IMR-90 (cell line): ENCODE results near the gene BTBD9. TPM values are rescaled to one million over a fixed set of nuclear protein-coding genes. Genes with fewer than 3 reads are reported as not detected.

Experiments used
- ATAC-seq: fragments of 200-7000 bp; cut with Tn5 transposase; 2 replicates; pipeline ENCODE4 v1.9.1; 2020; ENCODE audit warnings: low read depth, mild to moderate bottlenecking, moderate library complexity
- BruUV-seq: library from RNA; stranded (reverse); fragments of 400-500 nt; replicated peaks from 2 replicates; lab custom pipeline; 2021; lab: Mats Ljungman, UMichigan
- CTCF ChIA-PET: fragments of 300-600 bp; formaldehyde crosslinking; extraction: SDS; loops from one replicate; lab custom pipeline; 2021; ENCODE audit warnings: antibody characterized with exemption; lab: Yijun Ruan, JAX
- POLR2A ChIA-PET: fragments of 300-600 bp; sonication (Branson Sonifier 250); formaldehyde crosslinking; loops from one replicate; lab custom pipeline; 2022; ENCODE audit warnings: antibody characterized with exemption; ENCODE audit not compliant: unreplicated experiment; lab: Charles Lee
- DNase-seq: peaks from one replicate; pipeline ENCODE4 v3.0.0; 2013
- H2AFZ ChIP-seq: replicated peaks from 2 replicates; pipeline ENCODE3; 2013; ENCODE audit warnings: low read length, mild to moderate bottlenecking; ENCODE audit not compliant: poor library complexity
- H2AK5ac ChIP-seq: 2 replicates; pipeline ENCODE4 v1.6.1; 2013; ENCODE audit warnings: low read depth, low read length, inconsistent platforms
- H2AK9ac ChIP-seq: replicated peaks from 2 replicates; pipeline ENCODE3; 2013; ENCODE audit warnings: mild to moderate bottlenecking, low read depth, low read length, moderate library complexity; ENCODE audit not compliant: poor library complexity
- H2BK120ac ChIP-seq: 2 replicates; pipeline ENCODE4 v1.6.1; 2013; ENCODE audit warnings: low read depth, low read length, inconsistent platforms
- H2BK15ac ChIP-seq: 3 replicates; pipeline ENCODE4 v1.6.1; 2013; ENCODE audit warnings: low read depth, low read length, inconsistent platforms
- H2BK20ac ChIP-seq: 2 replicates; pipeline ENCODE4 v1.6.1; 2013; ENCODE audit warnings: low read depth, mild to moderate bottlenecking, inconsistent platforms, low read length, moderate library complexity
- H2BK5ac ChIP-seq: 2 replicates; pipeline ENCODE4 v1.6.1; 2013; ENCODE audit warnings: mild to moderate bottlenecking, low read depth, low read length, inconsistent platforms; ENCODE audit not compliant: poor library complexity, severe bottlenecking
- H3K14ac ChIP-seq: replicated peaks from 2 replicates; pipeline ENCODE4 v1.6.1; 2013; ENCODE audit warnings: low read depth, low read length, inconsistent platforms
- H3K18ac ChIP-seq: 2 replicates; pipeline ENCODE4 v1.6.1; 2013; ENCODE audit warnings: low read depth, low read length, control low read depth
- H3K23ac ChIP-seq: 2 replicates; pipeline ENCODE4 v1.6.1; 2013; ENCODE audit warnings: low read depth, low read length, inconsistent platforms
- H3K27ac ChIP-seq: 2 replicates; pipeline ENCODE4 v1.5.1; 2013; ENCODE audit warnings: mild to moderate bottlenecking, control low read depth, low read length; ENCODE audit not compliant: insufficient read depth
- H3K27me3 ChIP-seq: 2 replicates; pipeline ENCODE4 v1.6.1; 2013; ENCODE audit warnings: low read length; ENCODE audit not compliant: control insufficient read depth, insufficient read depth
- H3K36me3 ChIP-seq: 2 replicates; pipeline ENCODE4 v1.6.1; 2013; ENCODE audit warnings: low read length, mixed read lengths; ENCODE audit not compliant: control insufficient read depth, insufficient read depth
- H3K4ac ChIP-seq: 2 replicates; pipeline ENCODE4 v1.6.1; 2013; ENCODE audit warnings: low read depth, low read length, inconsistent platforms
- H3K4me1 ChIP-seq: 2 replicates; pipeline ENCODE4 v1.6.1; 2013; ENCODE audit warnings: low read length, mixed read lengths; ENCODE audit not compliant: control insufficient read depth, insufficient read depth
- H3K4me2 ChIP-seq: 2 replicates; pipeline ENCODE4 v1.6.1; 2013; ENCODE audit warnings: low read depth, mild to moderate bottlenecking, control low read depth, low read length, moderate library complexity
- H3K4me3 ChIP-seq: 2 replicates; pipeline ENCODE4 v1.5.1; 2013; ENCODE audit warnings: low read depth, mild to moderate bottlenecking, control low read depth, low read length, moderate library complexity; ENCODE audit not compliant: insufficient read depth
- H3K56ac ChIP-seq: 2 replicates; pipeline ENCODE4 v1.6.1; 2013; ENCODE audit warnings: low read length, inconsistent platforms; ENCODE audit not compliant: insufficient read depth; ENCODE audit errors: extremely low read depth
- H3K79me1 ChIP-seq, 2 experiments: 2 replicates each; pipeline ENCODE4 v1.6.1; 2013; ENCODE audit warnings: low read length in 2 of 2, inconsistent platforms in 1 of 2, low read depth in 1 of 2
- H3K9ac ChIP-seq: 2 replicates; pipeline ENCODE4 v1.6.1; 2013; ENCODE audit warnings: low read depth, low read length, control low read depth
- H3K9me1 ChIP-seq: 2 replicates; pipeline ENCODE4 v1.6.1; 2013; ENCODE audit warnings: low read length, inconsistent platforms; ENCODE audit not compliant: insufficient read depth
- H3K9me3 ChIP-seq: 2 replicates; pipeline ENCODE4 v1.6.1; 2013; ENCODE audit warnings: low read length; ENCODE audit not compliant: control insufficient read depth, insufficient read depth
- H4K20me1 ChIP-seq: 2 replicates; pipeline ENCODE4 v1.6.1; 2013; ENCODE audit warnings: low read length, inconsistent platforms; ENCODE audit not compliant: insufficient read depth
- H4K5ac ChIP-seq: 2 replicates; pipeline ENCODE4 v1.6.1; 2013; ENCODE audit warnings: mild to moderate bottlenecking, low read depth, low read length, control low read depth
- H4K8ac ChIP-seq, 2 experiments: 2 replicates each; pipeline ENCODE4 v1.6.1; 2013; ENCODE audit warnings: low read depth in 2 of 2, low read length in 2 of 2, control low read depth in 1 of 2, inconsistent platforms in 1 of 2
- H4K91ac ChIP-seq: 2 replicates; pipeline ENCODE4 v1.6.1; 2013; ENCODE audit warnings: low read depth, low read length, inconsistent platforms; ENCODE audit not compliant: insufficient read depth
- BHLHE40 ChIP-seq: fragments of 150-350 bp; IDR thresholded peaks from 2 replicates; pipeline ENCODE4 v1.6.1; 2016; ENCODE audit warnings: mild to moderate bottlenecking, low read depth, low read length
- WGBS, 2 experiments: methylation state at CpG; one replicate each; pipeline versions ENCODE4 v1.1.5 to v1.1.7; 2013; ENCODE audit warnings: missing lambda C conversion rate in 2 of 2; ENCODE audit not compliant: insufficient read length in 1 of 2; ENCODE audit errors: extremely low coverage in 2 of 2; 5-methylcytosine and 5-hydroxymethylcytosine counted together
- dilution Hi-C: fragments of 300-500 bp; cut with HindIII; formaldehyde crosslinking; loops from one replicate; pipeline ENCODE4 v1.14.3; 2018; ENCODE audit warnings: low sequenced_read_pairs; ENCODE audit not compliant: unreplicated experiment
- in situ Hi-C: fragments of 300-500 bp; cut with MboI; formaldehyde crosslinking; loops from 3 replicates; pipeline ENCODE4 v1.14.3; 2019; ENCODE audit warnings: low sequenced_read_pairs, inconsistent platforms, mixed read lengths
- intact Hi-C: fragments of 100-400 bp; cut with micrococcal nuclease; formaldehyde crosslinking; loops from 2 replicates; pipeline ENCODE4 v1.10.0; 2022
- polyA plus RNA-seq, 3 experiments: library from polyadenylated mRNA; depleted of rRNA; stranded (reverse); fragments of >200 nt; gene quantifications; 2 replicates each; pipeline ENCODE4 v1.2.3, GENCODE V29; 2012; ENCODE audit warnings: low replicate concordance in 1 of 3
- total RNA-seq: library from RNA; depleted of rRNA; stranded (reverse); fragments of >200 nt; gene quantifications from 2 replicates; pipeline ENCODE4 v1.2.3, GENCODE V29; 2012
- TF ChIP-seq, protein P1 (sequence below): fragments of 150-350 bp; IDR thresholded peaks from 2 replicates; pipeline ENCODE4 v1.6.1; 2017; ENCODE audit warnings: mild to moderate bottlenecking, antibody characterized with exemption, low read length, low read depth

BTBD9 gene
- total and polyA plus RNA-seq, 2 of the 4 experiments (the other 2 are of a cell fraction), result 4.1 to 22.0 TPM

DNA sequence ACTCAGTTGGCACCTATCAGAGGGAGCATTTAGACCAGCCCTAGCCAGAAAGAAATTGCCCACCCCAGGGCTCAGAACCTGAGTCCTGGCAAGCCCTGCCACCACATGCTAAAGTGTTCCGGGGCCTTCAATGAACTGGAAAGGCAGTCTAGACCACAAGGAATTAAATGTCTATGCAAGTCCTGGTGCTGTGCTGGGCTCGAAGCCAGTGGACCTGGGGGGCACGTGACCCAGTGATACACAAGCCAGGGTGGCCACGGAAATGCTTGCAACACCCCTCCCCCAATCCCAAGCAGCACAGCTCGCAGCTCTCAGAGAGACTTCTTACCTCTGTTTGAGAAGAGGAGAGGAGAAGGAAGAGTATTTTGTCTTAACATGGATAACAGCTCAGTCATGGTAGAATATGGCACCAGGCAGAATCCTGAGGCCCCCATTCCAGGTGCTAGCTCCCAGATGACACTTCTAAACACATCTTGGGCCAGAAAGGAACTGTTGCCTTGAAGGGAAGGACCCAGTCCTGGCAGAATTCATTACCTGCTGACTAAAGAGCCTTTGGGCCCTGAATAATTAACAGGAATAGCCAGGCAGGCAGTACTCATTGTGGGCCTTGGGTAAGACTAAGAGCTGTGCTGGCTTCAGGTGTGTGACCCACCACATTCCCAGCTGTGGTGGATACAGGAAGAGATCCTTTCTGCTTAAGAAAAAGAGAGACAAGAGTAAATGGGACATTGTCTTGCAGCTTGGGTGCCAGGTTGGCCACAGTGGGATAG is 111.3 kb downstream of the BTBD9 start:
- Histone ChIP-seq H2BK5ac (no peak overlapping the region), H2AFZ (no peak overlapping the region), H4K20me1 (no peaks in the 10 kb centered on the region), H3K79me1 (no peaks in the 10 kb centered on the region), H3K14ac (no peak overlapping the region), H3K4me3 (no peak overlapping the region), H2BK20ac (no peak overlapping the region), H2BK120ac (no peak overlapping the region), H2AK9ac (no peak overlapping the region), H3K4me2 (no peak overlapping the region), H4K91ac (no peak overlapping the region), H3K27ac (no peak overlapping the region), H2AK5ac (no peak overlapping the region), H3K9me1 (peaks cover 3% of the 10 kb centered on the region; the same call in 1 of the 2 replicates), H3K4me1 (0 out of 2 replicates have a peak, but pooled peaks cover 2% of the 10 kb centered on the region), H3K56ac (no peak overlapping the region), H3K27me3 (no peaks in the 10 kb centered on the region), H3K4ac (no peak overlapping the region), H4K8ac (no peak overlapping the region), H3K36me3 (0 out of 2 replicates have a peak, but pooled peaks cover 2% of the 10 kb centered on the region), H3K23ac (no peak overlapping the region), H3K9me3 (peaks cover 2% of the 10 kb centered on the region; the same call in 1 of the 2 replicates), H2BK15ac (no peak overlapping the region), H3K18ac (no peak overlapping the region), H3K9ac (no peak overlapping the region), H4K5ac (no peak overlapping the region)
- DNase-seq, result no peak
- intact Hi-C loops, result no loop called here
- dilution Hi-C loops, result no loop called here
- ChIA-PET POLR2A (no interaction called here), CTCF (no interaction called here)
- ATAC-seq, result no peak
- in situ Hi-C loops, result no loop called here
- WGBS, 2 experiments, result 80% methylated on average over 1 of the region's 5 CpGs; no CpG with 5 or more reads in 1 of the 2 experiments
- BruUV-seq, result no TSS peak
- TF ChIP-seq, protein P1, sequence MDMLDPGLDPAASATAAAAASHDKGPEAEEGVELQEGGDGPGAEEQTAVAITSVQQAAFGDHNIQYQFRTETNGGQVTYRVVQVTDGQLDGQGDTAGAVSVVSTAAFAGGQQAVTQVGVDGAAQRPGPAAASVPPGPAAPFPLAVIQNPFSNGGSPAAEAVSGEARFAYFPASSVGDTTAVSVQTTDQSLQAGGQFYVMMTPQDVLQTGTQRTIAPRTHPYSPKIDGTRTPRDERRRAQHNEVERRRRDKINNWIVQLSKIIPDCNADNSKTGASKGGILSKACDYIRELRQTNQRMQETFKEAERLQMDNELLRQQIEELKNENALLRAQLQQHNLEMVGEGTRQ, result peak; percentile 12; the same call in 1 of the 2 replicates
- TF ChIP-seq BHLHE40, result no peak
